ENCODE data around the gene UVRAG.
"Not testable (repeated sequence)": the region's sequence is repeated elsewhere in the genome, so short reads cannot be mapped to it uniquely, and the experiment has no call there.

DNA sequence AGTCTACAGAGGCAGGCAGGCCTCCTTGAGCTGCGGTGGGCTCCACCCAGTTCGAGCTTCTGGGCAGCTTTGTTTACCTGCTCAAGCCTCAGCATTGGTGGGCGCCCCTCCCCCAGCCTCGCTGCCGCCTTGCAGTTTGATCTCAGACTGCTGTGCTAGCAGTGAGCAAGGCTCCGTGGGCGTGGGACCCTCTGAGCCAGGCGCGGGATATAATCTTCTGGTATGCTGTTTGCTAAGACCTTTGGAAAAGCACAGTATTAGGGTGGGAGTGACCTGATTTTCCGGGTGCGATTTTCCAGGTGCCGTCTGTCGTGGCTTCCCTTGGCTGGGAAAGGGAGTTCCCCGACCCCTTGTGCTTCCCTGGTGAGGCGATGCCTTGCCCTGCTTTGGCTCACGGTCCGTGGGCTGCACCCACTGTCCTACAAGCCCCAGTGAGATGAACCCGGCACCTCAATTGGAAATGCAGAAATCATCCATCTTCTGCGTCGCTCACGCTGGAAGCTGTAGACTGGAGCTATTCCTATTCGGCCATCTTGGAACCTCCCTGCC, 164.5 kb downstream of the UVRAG start:
- TF ChIP-seq, protein P1, sequence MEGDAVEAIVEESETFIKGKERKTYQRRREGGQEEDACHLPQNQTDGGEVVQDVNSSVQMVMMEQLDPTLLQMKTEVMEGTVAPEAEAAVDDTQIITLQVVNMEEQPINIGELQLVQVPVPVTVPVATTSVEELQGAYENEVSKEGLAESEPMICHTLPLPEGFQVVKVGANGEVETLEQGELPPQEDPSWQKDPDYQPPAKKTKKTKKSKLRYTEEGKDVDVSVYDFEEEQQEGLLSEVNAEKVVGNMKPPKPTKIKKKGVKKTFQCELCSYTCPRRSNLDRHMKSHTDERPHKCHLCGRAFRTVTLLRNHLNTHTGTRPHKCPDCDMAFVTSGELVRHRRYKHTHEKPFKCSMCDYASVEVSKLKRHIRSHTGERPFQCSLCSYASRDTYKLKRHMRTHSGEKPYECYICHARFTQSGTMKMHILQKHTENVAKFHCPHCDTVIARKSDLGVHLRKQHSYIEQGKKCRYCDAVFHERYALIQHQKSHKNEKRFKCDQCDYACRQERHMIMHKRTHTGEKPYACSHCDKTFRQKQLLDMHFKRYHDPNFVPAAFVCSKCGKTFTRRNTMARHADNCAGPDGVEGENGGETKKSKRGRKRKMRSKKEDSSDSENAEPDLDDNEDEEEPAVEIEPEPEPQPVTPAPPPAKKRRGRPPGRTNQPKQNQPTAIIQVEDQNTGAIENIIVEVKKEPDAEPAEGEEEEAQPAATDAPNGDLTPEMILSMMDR (conservative IDR thresholded peaks at IDR 0.05; ENCODE audit: low read depth, low read length), result not testable (repeated sequence)
- TF ChIP-seq EZH2 (IDR thresholded peaks at IDR 0.05; ENCODE audit: low read length, unreplicated experiment); EZH2phosphoT487 (IDR thresholded peaks at IDR 0.05; ENCODE audit: borderline replicate concordance, low read length): not testable (repeated sequence)

All from PC-3 (cell line).